Glutamatergic neuron (in vitro differentiated cells): Measurements from ENCODE around the gene KMT2A. TPM values are rescaled to one million over a fixed set of nuclear protein-coding genes. Genes with fewer than 3 reads are reported as not detected.
A peak's percentile ranks its signal among the peaks of the same experiment; 100 is the strongest.

ENCODE experiments used
- DNase-seq: peaks from one replicate; pipeline ENCODE4 v3.0.0; 2022
- H3K27ac Mint-ChIP-seq: one replicate; pipeline ENCODE4 v1.8.0; 2020; ENCODE audit warnings: mild to moderate bottlenecking, mixed read lengths, inconsistent platforms; ENCODE audit not compliant: unreplicated experiment
- H3K27me3 Mint-ChIP-seq: one replicate; pipeline ENCODE4 v1.8.0; 2020; ENCODE audit warnings: mild to moderate bottlenecking, moderate library complexity, mixed read lengths, inconsistent platforms; ENCODE audit not compliant: unreplicated experiment
- H3K36me3 Mint-ChIP-seq: one replicate; pipeline ENCODE4 v1.8.0; 2020; ENCODE audit warnings: mild to moderate bottlenecking, mixed read lengths, inconsistent platforms; ENCODE audit not compliant: unreplicated experiment
- H3K4me1 Mint-ChIP-seq: one replicate; pipeline ENCODE4 v1.8.0; 2020; ENCODE audit warnings: mild to moderate bottlenecking, low read depth, mixed read lengths, inconsistent platforms; ENCODE audit not compliant: unreplicated experiment
- H3K4me3 Mint-ChIP-seq: one replicate; pipeline ENCODE4 v1.8.0; 2020; ENCODE audit warnings: mild to moderate bottlenecking, mixed read lengths, inconsistent platforms; ENCODE audit not compliant: unreplicated experiment
- H3K9me3 Mint-ChIP-seq: one replicate; pipeline ENCODE4 v1.8.0; 2020; ENCODE audit warnings: mild to moderate bottlenecking, moderate library complexity, mixed read lengths, inconsistent platforms; ENCODE audit not compliant: unreplicated experiment
- total RNA-seq: library from RNA; stranded (reverse); fragmentation: NEBNext Ultra II Directional; extraction: Animal tissue kit (Norgen Biotek cat#: 25700); gene quantifications from one replicate; pipeline ENCODE4 v1.2.1, GENCODE V29; 2021; ENCODE audit not compliant: unreplicated experiment
- TF ChIP-seq, protein P1 (sequence below): fragments of 200-600 bp; sonication (generic); IDR thresholded peaks from one replicate; pipeline ENCODE4 v1.5.0; 2021; ENCODE audit not compliant: partially characterized antibody, unreplicated experiment

The KMT2A gene
- total RNA-seq, 1 donor from 2014 or later, result 132 TPM

- no peaks in the 10 kb centered on the region for H3K4me1 Mint-ChIP-seq
- TF ChIP-seq, protein P1, sequence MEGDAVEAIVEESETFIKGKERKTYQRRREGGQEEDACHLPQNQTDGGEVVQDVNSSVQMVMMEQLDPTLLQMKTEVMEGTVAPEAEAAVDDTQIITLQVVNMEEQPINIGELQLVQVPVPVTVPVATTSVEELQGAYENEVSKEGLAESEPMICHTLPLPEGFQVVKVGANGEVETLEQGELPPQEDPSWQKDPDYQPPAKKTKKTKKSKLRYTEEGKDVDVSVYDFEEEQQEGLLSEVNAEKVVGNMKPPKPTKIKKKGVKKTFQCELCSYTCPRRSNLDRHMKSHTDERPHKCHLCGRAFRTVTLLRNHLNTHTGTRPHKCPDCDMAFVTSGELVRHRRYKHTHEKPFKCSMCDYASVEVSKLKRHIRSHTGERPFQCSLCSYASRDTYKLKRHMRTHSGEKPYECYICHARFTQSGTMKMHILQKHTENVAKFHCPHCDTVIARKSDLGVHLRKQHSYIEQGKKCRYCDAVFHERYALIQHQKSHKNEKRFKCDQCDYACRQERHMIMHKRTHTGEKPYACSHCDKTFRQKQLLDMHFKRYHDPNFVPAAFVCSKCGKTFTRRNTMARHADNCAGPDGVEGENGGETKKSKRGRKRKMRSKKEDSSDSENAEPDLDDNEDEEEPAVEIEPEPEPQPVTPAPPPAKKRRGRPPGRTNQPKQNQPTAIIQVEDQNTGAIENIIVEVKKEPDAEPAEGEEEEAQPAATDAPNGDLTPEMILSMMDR, result no peak
- H3K27me3 Mint-ChIP-seq, result peaks cover 7% of the 10 kb centered on the region
- no peak overlapping the region for H3K4me3 Mint-ChIP-seq
- peaks cover 2% of the 10 kb centered on the region for H3K9me3 Mint-ChIP-seq
- no peak overlapping the region for H3K27ac Mint-ChIP-seq
- DNase-seq, result no peak
- no peaks in the 10 kb centered on the region for H3K36me3 Mint-ChIP-seq
Measured at GRCh38 chr11:118524356-118524755, 88.1 kb downstream of the KMT2A start.

- peaks cover 13% of the 10 kb centered on the region for H3K27me3 Mint-ChIP-seq
- DNase-seq, result no peak
- H3K27ac Mint-ChIP-seq, result peak overlapping the region; percentile 43
- peaks cover 3% of the 10 kb centered on the region for H3K4me1 Mint-ChIP-seq
- no peak overlapping the region for H3K4me3 Mint-ChIP-seq
- TF ChIP-seq, protein P1, result no peak
- peaks cover 6% of the 10 kb centered on the region for H3K9me3 Mint-ChIP-seq
- no peaks in the 10 kb centered on the region for H3K36me3 Mint-ChIP-seq
Measured at GRCh38 chr11:118524757-118525470, 88.6 kb downstream of the KMT2A start.

- Mint-ChIP-seq H3K4me1 (peaks cover 6% of the 10 kb centered on the region), H3K4me3 (no peak overlapping the region), H3K27ac (no peak overlapping the region), H3K36me3 (no peaks in the 10 kb centered on the region), H3K9me3 (peaks cover 14% of the 10 kb centered on the region), H3K27me3 (peaks cover 20% of the 10 kb centered on the region)
- TF ChIP-seq, protein P1, result no peak
- no peak for DNase-seq
Measured at GRCh38 chr11:118526688-118527087, 90.4 kb downstream of the KMT2A start.

GRCh38 chr11:118527109-118527508, 90.8 kb downstream of the KMT2A start, which contains the start of gene TTC36:
Gene TTC36 (plus strand): TSS chr11:118527474. CDS start chr11:118527495, 21 bp downstream.
- no peak within 1 kb of the TSS for H3K27ac Mint-ChIP-seq
- H3K9me3 Mint-ChIP-seq, result peaks cover 14% of the 10 kb centered on the region
- H3K27me3 Mint-ChIP-seq, result peaks cover 23% of the 10 kb centered on the region
- peaks cover 6% of the 10 kb centered on the region for H3K4me1 Mint-ChIP-seq
- TF ChIP-seq, protein P1, result no peak
- DNase-seq, result no peak
- no peaks in the 10 kb centered on the region for H3K36me3 Mint-ChIP-seq
- no peak within 1 kb of the TSS for H3K4me3 Mint-ChIP-seq

DNA sequence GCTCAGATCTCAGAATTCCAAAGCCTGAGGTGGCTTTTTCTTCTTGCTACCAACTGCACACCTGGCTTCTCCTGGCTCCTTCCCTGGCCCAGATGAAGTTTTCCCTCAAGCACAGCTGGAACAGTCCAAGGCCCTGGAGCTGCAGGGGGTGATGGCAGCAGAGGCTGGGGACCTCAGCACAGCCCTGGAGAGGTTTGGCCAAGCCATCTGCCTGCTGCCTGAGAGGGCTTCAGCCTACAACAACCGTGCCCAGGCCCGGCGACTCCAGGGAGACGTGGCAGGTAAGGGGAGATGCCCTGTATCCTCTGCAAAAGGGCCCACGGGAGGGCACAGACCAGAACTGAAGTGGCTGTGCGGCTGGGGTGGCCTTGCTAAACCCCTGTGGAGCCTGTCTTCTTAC, 92.2 kb downstream of the KMT2A start:
- Mint-ChIP-seq H3K36me3 (no peaks in the 10 kb centered on the region), H3K27me3 (peaks cover 25% of the 10 kb centered on the region), H3K4me3 (no peak overlapping the region), H3K27ac (no peak overlapping the region), H3K4me1 (peaks cover 6% of the 10 kb centered on the region), H3K9me3 (peaks cover 14% of the 10 kb centered on the region)
- TF ChIP-seq, protein P1, result no peak
- no peak for DNase-seq
